CMK (cell line): ENCODE results near the gene ELFN2.

ENCODE experiments used
- DNase-seq: peaks from one replicate; pipeline ENCODE4 v3.0.0-alpha.2; 2010; ENCODE audit warnings: low read depth

The ELFN2 gene

DNA sequence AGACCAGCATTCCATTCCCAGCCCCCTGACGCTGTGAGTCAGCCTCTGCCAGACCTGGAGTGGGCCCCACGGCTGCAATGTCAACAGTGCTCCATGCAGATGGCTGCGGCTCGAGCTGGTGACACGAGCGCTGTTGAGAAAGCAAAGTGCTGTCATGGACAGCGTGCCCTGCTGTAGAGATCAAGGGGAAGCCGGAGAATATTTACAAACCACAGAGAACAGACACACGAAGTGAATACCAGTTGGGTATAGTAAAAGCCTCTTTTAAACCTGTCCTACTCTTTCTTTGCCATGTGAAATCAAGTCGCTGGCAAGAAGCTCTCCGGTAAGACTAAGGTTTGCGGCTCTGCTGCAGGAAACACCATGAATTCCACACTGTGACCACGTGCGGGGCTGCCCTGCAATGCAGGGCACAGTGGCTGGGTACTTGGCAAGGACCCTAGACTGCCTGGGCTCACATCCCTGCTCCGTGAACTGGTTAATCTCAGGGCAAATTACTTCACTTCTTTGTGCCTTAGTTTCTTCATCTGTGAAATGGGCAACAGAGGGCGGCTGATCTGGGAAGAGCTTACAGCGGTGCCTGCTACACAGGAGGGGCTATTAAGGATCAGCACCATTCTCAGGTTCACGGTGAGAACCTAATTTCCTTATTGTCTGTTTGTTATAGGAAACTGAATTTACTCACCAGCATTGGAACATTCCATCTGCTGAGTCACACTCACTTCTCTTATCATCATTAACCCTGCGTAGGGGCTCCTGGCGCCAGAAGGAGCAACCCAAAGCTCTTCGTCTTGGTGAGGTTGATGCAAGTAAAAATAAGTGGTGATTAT, 27.8 kb upstream of the ELFN2 start:
- DNase-seq: no peak

DNA sequence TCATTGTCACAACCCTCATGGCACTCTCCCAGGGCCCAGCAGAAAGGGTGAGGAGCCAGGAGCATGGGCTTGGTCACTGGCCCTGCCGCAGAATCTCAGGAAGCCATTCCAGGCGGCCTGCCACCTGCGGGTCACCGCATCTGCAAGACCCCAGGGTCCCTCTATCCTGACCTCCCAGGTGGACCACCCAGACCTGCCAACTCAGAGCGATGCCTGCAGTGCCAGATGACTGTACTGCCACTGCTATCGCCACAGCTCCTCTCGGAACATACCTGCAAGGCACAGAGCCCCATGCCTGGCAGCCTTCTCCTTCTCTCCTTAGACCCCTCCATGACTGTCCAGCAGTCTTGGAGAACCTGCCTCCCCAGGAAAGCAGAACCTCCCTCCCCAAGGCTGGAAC, 26.4 kb upstream of the ELFN2 start:
- DNase-seq: no peak

- DNase-seq: no peak
Measured at GRCh38 chr22:37451218-37451617, 23.9 kb upstream of the ELFN2 start.

DNA sequence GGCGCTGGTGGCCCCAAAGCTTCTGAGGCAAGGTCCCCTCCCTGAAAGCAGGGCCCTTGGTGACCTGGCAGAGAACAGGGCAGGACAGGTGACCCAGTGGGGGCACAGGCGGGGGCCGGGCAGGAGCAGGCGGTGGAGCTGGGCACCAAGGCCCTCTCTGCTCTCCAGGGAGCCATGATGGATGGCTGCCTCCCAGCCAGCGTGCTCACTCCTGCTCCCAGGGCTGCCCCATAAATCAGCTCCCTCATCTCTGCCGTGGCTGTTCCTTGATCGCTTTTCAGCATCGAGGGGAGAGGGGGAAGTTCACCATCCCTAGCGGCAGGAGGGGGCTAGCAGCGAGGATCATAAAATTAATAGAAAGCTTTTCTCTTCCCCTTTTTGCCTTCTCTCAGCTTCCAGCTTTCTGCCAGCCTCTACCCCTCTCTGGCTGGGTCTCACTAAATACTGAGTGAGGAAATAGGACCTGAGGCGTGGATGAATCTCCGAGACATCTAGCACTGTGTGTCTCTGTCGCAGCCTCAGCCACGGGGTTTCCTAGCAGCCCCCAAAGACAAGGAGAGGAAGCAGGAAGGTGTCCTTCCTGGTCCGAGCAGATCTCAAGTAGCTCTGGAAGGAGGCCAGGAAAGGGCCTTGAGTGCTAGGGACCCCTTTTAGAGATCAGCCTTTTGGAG, 22.2 kb upstream of the ELFN2 start:
- no peak for DNase-seq

DNA sequence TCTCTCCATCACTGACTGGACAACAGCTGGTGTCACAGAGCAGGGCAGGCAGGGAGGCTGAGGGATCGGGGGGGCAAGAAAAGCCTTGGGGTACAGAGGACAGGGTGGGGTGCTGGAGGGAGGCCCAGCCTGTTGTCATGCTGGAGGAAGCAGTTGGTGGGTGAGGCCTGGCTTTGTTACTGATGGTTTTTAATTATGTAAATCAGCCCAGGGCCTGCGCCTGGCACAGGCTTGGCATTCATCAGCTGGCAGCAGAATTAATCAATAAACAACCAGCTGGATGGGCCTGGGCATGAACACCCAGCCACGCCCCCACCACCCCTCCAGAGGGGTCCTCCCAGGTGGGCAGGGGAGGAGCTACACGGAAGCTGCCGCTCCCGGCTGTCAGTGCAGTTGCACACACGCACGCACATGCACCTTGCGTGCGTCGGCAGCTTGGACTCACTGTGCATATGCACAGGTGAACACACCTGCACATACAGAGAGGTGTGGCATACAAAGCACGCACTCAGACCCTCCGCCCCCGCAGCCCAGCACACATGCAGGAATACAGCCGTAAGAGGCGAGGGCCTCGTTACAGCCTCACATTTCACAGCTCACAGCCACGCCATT, 21.3 kb upstream of the ELFN2 start:
- no peak for DNase-seq

DNA sequence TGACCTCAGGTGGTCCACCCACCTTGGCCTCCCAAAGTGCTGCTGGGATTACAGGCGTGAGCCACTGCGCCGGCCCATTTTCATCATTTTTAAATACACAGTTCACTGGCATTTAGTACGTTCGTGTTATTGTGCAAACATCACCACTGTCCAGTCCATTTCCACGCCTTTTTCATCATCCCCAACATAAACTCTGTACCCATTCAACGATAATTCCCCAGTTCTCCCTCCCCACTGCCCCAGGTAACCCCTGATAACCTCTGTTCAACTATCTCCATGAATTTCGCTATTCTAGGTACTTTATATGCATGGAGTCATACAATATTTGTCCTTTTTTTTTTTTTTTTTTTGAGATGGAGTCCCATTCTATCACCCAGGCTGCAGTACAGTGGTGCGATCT, 18.2 kb upstream of the ELFN2 start:
- no peak for DNase-seq

DNA sequence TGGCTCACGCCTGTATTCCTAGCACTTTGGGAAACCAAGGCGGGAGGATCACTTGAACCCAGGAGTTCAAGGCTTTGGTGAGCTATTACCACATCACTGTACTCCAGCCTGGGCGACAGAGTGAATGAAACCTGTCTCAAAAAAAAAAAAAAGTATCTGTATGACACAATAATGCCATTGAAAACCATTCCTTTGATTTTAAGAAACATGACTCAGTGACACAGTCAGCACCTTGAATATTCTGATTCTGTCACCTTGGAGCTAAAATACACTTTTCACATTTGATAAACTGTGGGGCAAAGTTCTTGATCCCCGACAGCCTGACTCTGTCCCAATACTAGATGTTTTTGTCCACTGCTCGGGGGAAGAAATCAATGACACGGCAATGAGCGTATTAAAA, 16.7 kb upstream of the ELFN2 start:
- DNase-seq: no peak

DNA sequence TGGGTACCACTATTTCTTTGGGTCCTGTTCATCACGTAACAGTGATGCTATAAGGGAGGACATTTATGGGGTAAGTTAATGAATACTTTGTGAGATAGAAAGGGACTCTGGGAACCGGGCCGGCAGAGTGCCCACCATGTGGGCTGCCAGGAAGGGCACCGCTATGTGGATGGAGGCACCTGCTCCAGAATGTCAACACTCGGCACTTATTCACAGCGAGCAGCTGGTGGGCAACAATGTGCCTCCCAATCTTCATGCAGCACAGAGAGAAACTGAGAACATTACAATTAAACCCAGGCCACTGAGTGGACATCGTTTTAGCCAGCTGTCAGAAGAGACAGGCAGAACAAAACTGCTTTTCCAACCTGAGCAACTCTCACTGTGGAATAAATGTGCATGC, 15.8 kb upstream of the ELFN2 start:
- DNase-seq: no peak

DNA sequence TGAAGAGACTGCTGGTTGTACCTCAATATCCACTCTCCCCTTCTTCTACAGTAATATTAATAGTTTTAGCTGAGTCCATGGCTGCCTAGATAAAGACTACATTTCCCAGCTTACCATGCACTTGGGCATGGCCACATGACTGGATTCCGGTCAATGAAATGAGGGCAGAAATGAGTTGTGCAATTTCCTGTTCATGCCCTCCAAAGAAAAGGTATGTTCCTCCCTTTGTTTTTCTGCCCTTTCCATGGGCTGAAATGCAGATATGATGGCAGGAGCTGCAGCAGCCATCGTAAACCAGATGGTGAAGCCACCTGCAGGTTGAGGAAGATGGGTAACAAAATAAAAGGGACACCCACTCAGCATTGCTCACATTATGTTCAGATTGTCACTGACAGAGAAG, 15.3 kb upstream of the ELFN2 start:
- DNase-seq: no peak

- no peak for DNase-seq
Measured at GRCh38 chr22:37442135-37442534, 14.9 kb upstream of the ELFN2 start.

DNA sequence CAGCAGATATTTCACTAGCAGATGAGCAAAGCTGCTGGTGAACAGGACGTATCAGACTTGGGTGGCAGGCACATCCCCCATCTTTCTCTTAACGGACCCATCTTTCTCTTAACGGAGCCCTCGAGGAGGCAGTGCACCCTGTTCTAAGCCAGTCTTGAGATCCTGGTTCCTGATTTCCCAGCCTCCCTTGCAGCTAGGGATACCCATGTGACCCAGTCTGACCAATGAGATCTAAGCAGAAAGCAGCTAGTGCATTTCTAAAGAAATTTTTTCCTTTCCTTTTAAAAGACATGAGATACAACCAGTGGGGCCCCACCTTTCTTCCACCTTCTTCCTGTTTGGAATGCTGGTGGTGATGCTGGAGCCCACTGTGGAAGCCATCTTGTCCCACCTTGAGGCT, 13.6 kb upstream of the ELFN2 start:
- no peak for DNase-seq

DNA sequence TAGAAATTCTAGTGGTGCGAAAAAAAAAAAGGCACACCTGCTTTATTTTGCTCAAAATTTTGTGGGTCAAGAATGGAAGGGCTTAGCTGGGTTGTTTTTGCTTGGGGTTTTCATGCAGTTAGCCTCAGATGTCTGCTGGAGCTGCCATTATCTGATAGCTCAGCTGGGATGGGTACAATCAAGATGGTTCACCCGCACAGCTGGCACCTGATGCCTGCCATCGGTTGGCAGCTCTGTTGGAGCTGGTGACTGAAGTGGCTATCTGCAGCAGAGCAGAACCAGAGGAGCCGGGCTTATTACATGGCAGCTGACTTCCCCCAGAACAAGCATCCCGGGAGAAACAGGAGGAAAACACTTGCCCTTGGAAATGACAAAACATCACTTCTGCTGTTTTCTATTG, 12.1 kb upstream of the ELFN2 start:
- DNase-seq: no peak

GRCh38 chr22:37435970-37436603, 8.8 kb upstream of the ELFN2 start:
- DNase-seq: no peak

GRCh38 chr22:37433786-37434185, 6.5 kb upstream of the ELFN2 start:
- no peak for DNase-seq

GRCh38 chr22:37432708-37433054, 5.4 kb upstream of the ELFN2 start:
- no peak for DNase-seq

GRCh38 chr22:37431801-37432707, 4.8 kb upstream of the ELFN2 start:
- no peak for DNase-seq

DNA sequence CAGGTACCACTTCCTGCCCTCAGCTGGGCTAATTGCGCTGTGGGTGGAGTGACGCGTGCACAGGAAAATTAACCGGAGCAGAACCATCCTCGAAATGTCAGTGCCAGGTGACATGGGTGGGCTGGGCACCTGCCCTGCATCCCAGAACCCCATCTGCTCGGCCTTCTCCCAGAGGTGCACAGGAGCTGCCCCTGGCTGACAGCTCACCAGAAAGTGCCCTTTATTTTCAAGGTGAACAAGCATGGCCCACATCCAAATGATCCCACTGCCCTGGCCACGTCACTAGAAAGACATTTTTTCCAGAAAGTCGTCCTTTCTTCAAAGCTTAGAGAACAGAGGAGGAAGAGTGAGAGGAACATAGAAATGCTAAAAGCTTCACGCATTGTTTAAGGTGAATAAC, 4.1 kb upstream of the ELFN2 start:
- no peak for DNase-seq

DNA sequence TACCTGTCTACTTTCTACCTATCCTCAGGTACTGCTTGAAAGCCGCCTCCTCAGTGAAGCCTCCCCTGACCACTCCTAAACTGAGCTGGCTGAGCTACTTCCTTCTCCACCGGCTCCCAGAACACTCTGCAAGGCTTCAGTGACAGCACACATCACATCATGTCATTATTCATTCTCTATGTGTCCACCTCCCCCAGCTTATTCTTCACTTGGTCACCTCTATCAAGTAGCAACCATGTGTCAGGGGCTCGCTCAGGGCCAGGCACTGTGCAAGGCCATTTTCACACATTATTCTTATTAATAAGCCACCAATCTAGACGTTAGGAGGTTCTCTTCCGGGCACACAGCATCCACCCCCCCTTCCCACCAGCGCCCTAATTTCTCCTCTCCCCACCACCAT, 3.7 kb upstream of the ELFN2 start:
- no peak for DNase-seq

DNA sequence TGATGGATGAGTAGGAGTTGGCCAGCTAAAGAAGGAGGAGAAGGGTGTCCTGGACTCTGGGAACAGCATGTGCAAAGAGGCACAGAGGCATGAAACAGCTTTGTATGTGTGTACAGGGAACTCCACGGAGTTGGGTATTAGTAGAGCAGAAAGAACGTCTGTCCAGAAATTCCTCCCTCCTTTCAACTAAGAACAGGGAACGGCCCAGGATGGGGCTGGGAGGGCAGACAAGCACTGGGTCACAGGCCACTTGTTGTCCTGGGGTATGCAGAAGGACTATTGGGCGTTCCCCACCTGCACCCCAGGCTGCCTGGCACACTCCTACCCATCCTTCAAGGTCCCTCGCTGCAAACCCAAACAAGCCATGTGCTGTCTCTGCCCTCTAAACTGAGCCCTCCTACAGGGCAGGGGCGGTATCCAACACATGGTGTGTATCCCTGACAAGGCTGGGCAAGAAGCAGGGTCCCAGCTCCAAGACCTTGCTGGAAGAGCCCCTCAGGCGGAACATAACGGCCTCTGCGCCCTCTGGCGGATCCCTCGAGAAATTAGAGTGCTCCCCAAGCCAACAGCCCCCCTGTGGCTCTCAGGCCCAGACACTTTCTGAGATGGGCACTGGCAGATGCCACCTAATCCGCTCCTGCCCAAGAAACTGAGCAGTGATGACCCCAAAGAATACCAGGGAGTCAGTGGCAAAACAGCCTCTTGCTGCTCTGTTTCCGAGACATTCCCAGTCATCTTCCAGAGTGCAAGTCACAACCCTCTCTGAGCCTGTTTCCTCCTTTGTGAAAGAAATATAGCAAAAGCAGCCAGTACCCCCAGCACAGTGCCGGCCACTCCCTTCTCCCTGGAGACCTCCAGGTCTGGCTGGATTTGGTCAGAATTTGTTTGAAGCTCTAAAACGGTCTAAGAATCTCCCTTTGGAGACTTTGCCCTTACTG, 1.6 kb upstream of the ELFN2 start:
- DNase-seq: peak; percentile 26

DNA sequence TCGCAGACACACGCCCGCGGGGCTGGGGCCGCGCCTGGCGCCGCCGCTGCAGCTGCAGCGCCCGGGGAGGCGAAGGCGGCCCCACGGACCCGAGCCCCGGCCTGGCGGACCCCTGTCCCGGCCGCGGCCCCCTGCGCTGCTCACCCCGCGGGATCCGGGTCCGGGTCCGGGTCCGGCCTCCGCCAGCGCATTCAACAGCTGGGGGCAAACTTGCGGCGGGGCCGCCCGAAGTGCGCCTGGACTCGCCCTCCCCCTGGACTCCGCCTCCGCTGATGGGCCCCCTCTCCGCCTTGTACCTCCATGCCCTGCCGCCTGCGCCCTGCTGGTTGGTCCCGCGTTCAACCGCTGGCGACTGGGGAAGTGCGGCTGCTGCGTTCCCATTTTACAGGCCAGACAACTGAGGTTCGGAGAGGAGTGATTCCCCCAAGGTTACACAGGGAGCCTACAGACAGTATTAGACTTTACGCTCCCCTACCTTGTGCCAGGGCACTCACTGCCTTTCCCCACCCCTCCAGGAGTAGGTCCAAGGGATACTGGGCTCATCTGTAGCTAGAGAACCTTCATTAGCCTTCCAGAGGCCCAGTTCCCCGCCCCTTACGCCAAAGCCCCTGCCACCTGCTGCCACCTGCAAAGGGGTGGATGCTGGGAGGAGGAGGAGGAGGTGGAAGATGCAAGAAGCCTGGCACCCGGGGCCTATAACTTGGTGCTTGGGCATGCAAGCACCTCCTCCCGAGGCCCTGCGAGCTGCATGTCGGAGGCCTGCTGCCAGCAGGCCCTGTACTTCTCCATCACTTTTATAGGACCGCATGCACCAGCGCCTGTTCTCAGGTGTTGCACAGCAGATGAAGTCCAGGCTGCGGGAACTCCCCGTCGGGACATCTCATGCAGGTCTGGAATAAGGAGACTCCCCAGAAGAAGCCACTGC, 694 bp upstream of the ELFN2 start:
- no peak for DNase-seq
